K562 (cell line): ENCODE results near the gene SEPTIN1. TPM values are rescaled to one million over a fixed set of nuclear protein-coding genes. Genes with fewer than 3 reads are reported as not detected.

Experiments used
- ATF1 ChIP-seq, 2 experiments: fragments of 450-650 bp in 1 of 2; IDR thresholded peaks; 2 replicates each; pipeline ENCODE4 v1.6.1; 2016; ENCODE audit warnings: missing compliant biosample characterization in 1 of 2, missing genetic modification characterization in 1 of 2
- CBFB ChIP-seq: sonication (generic); formaldehyde crosslinking; IDR thresholded peaks from 2 replicates; pipeline ENCODE4 v1.4.0; 2020; ENCODE audit warnings: mild to moderate bottlenecking, missing genetic modification reagents
- CREM ChIP-seq: IDR thresholded peaks from 2 replicates; pipeline ENCODE4 v1.6.1; 2014; ENCODE audit warnings: antibody characterized with exemption, low read depth
- FOXM1 ChIP-seq, 2 experiments: fragments of 450-650 bp in 1 of 2; sonication (generic) in 1 of 2; formaldehyde crosslinking in 1 of 2; IDR thresholded peaks; 2 replicates each; pipeline versions ENCODE4 v1.6.1 to v1.9.0; 2017 to 2022; ENCODE audit warnings: low read depth in 2 of 2, mild to moderate bottlenecking in 2 of 2, missing genetic modification reagents in 1 of 2, moderate library complexity in 1 of 2
- GATA2 ChIP-seq: sonication (generic); formaldehyde crosslinking; IDR thresholded peaks from 2 replicates; pipeline ENCODE4 v1.4.0; 2020; ENCODE audit warnings: mild to moderate bottlenecking, missing genetic modification reagents
- JUNB ChIP-seq: fragments of 450-650 bp; formaldehyde crosslinking; conservative IDR thresholded peaks from 2 replicates; pipeline ENCODE4 v1.4.0; 2020; ENCODE audit warnings: mild to moderate bottlenecking
- KDM2B ChIP-seq: fragments of 250-450 bp; sonication (Bioruptor Pico); IDR thresholded peaks from 2 replicates; pipeline ENCODE4 v1.8.0; 2021; ENCODE audit warnings: mild to moderate bottlenecking, moderate library complexity
- NONO ChIP-seq, 2 experiments: fragments of 200-400 bp in 1 of 2; fragments of 450-650 bp in 1 of 2; formaldehyde crosslinking in 1 of 2; IDR thresholded peaks; 2 replicates each; pipeline ENCODE4 v1.6.1; 2017; ENCODE audit warnings: low read depth in 2 of 2, mild to moderate bottlenecking in 2 of 2, moderate library complexity in 2 of 2, low read length in 1 of 2
- RBM22 ChIP-seq: fragments of 200-400 bp; formaldehyde crosslinking; IDR thresholded peaks from 2 replicates; pipeline ENCODE4 v1.6.1; 2018; ENCODE audit warnings: low read length, low read depth; ENCODE audit not compliant: poor library complexity, severe bottlenecking
- SAFB2 ChIP-seq: fragments of 200-400 bp; formaldehyde crosslinking; IDR thresholded peaks from 2 replicates; pipeline ENCODE4 v1.6.1; 2018; ENCODE audit warnings: borderline replicate concordance, low read length, low read depth, moderate library complexity; ENCODE audit not compliant: severe bottlenecking
- SRSF1 ChIP-seq: fragments of 200-400 bp; formaldehyde crosslinking; IDR thresholded peaks from 2 replicates; pipeline ENCODE4 v1.6.1; 2017; ENCODE audit warnings: mild to moderate bottlenecking, low read depth, low read length, moderate library complexity
- SUPT5H ChIP-seq: fragments of 450-650 bp; IDR thresholded peaks from 2 replicates; pipeline ENCODE4 v1.6.1; 2016
- TARDBP ChIP-seq: fragments of 450-650 bp; IDR thresholded peaks from 2 replicates; pipeline ENCODE4 v1.6.1; 2016
- ZC3H11A ChIP-seq: IDR thresholded peaks from 2 replicates; pipeline ENCODE4 v1.6.1; 2012; ENCODE audit warnings: low read depth, low read length, improper control_type of control experiment
- ZNF134 ChIP-seq: fragments of 250-450 bp; sonication (Bioruptor Pico); conservative IDR thresholded peaks from 2 replicates; pipeline ENCODE4 v1.4.0; 2020
- ZNF23 ChIP-seq: fragments of 250-450 bp; sonication (Bioruptor Pico); IDR thresholded peaks from 2 replicates; pipeline ENCODE4 v1.4.0; 2020; ENCODE audit warnings: mild to moderate bottlenecking
- ZNF407 ChIP-seq: fragments of 450-650 bp; IDR thresholded peaks from 2 replicates; pipeline ENCODE4 v1.6.1; 2016; ENCODE audit warnings: low read depth
- ZNF830 ChIP-seq: fragments of 250-450 bp; sonication (Bioruptor Pico); IDR thresholded peaks from 2 replicates; pipeline ENCODE4 v1.5.0; 2021; ENCODE audit warnings: mild to moderate bottlenecking
- polyA plus RNA-seq, 8 experiments: library from polyadenylated mRNA; depleted of rRNA in 4 of 8; stranded (reverse) in 5 of 8; unstranded in 3 of 8; fragments of >200 nt; fragmentation: Nextera tagmentation in 2 of 8; fragmentation: Illumina TruSeq in 1 of 8; extraction: Ambion mirVana in 2 of 8; extraction: Trizol in 1 of 8; gene quantifications; 2 replicates each; pipeline versions ENCODE4 v1.2.1 to v1.2.3, GENCODE V29; 2011 to 2014; ENCODE audit warnings: inconsistent platforms in 1 of 8, missing spikeins in 1 of 8
- total RNA-seq, 7 experiments: library from RNA; depleted of rRNA in 6 of 7; stranded (reverse); fragments of >200 nt in 6 of 7; fragmentation: Illumina TruSeq in 2 of 7; extraction: Trizol in 2 of 7; gene quantifications; 2 replicates each; pipeline versions ENCODE4 v1.2.1 to v1.2.3, GENCODE V29; 2011 to 2021; ENCODE audit warnings: low replicate concordance in 1 of 7
- TF ChIP-seq, protein P1 (sequence below): fragments of 450-650 bp; formaldehyde crosslinking; IDR thresholded peaks from 2 replicates; pipeline ENCODE4 v1.4.0; 2020; ENCODE audit warnings: mild to moderate bottlenecking, mixed read lengths
- TF ChIP-seq, protein P2 (sequence below): fragments of 250-450 bp; sonication (Bioruptor Pico); IDR thresholded peaks from 2 replicates; pipeline ENCODE4 v1.9.0; 2021; ENCODE audit warnings: mild to moderate bottlenecking

Gene SEPTIN1
- total and polyA plus RNA-seq, 9 of the 15 experiments (the other 6 are each of a cell fraction or from before 2014, with no cell fraction given), result 0.23 to 5.6 (median 1.7) TPM; not detected in 1

DNA sequence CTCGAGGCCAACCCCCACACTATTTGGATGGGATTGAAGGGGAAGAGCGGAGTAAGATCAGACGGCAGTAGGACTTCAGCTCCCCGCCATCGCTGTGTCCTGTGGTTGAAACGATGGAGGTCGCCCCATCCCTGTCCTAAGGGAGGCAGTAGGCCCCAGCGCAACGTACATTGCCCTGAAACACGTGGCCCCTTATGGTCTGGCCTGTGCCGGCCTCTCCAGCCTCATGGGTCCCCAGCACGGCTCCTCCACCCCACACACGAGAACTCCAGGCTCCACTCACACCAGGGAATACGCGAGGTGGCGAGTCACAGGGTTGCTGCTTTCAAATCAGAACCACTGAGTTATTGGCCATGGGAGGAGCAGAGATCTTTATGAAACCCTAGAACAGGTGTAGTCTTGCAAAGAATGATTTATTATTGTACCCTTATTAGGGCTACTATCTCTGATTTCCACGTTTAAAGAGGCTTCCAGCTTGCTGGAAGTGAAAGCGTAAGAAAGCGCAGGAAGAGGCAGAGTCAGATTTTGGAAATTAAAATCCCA, 48.1 kb upstream of the SEPTIN1 start (continued):
- TF ChIP-seq JUNB, result no peak
- TF ChIP-seq SAFB2, result no peak
- TF ChIP-seq CREM, result no peak
- TF ChIP-seq GATA2 (CRISPR knock-in tag), result no peak
- TF ChIP-seq NONO (IDR thresholded peaks at IDR 0.05; ENCODE audit: low read depth in 2 of 2, low read length in 1 of 2), result no peak
- no peak for TF ChIP-seq ZNF830 (CRISPR knock-in tag)
- TF ChIP-seq ZNF407, result no peak
- TF ChIP-seq ZNF23, result no peak
- no peak for TF ChIP-seq SRSF1
- TF ChIP-seq CBFB (CRISPR knock-in tag), result peak; percentile 77; the same call in 1 of the 2 replicates
- TF ChIP-seq FOXM1 (IDR thresholded peaks at IDR 0.05; ENCODE audit: low read depth), result no peak
- 0 out of 2 replicates have a peak, but pooled peaks have one; percentile 27 for TF ChIP-seq FOXM1 (CRISPR knock-in tag; IDR thresholded peaks at IDR 0.05; ENCODE audit: low read depth)
- TF ChIP-seq, protein P1, sequence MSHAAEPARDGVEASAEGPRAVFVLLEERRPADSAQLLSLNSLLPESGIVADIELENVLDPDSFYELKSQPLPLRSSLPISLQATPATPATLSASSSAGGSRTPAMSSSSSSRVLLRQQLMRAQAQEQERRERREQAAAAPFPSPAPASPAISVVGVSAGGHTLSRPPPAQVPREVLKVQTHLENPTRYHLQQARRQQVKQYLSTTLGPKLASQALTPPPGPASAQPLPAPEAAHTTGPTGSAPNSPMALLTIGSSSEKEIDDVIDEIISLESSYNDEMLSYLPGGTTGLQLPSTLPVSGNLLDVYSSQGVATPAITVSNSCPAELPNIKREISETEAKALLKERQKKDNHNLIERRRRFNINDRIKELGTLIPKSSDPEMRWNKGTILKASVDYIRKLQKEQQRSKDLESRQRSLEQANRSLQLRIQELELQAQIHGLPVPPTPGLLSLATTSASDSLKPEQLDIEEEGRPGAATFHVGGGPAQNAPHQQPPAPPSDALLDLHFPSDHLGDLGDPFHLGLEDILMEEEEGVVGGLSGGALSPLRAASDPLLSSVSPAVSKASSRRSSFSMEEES (CRISPR knock-in tag), result no peak
- no peak for TF ChIP-seq ATF1 (CRISPR knock-in tag; IDR thresholded peaks at IDR 0.05)
- peak; percentile 71 for TF ChIP-seq ATF1 (tag; IDR thresholded peaks at IDR 0.05)
- TF ChIP-seq RBM22, result no peak
- TF ChIP-seq SUPT5H, result no peak
- TF ChIP-seq ZC3H11A, result no peak
- TF ChIP-seq, protein P2, sequence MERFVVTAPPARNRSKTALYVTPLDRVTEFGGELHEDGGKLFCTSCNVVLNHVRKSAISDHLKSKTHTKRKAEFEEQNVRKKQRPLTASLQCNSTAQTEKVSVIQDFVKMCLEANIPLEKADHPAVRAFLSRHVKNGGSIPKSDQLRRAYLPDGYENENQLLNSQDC, result no peak
- TF ChIP-seq ZNF134 (CRISPR knock-in tag), result no peak
- TF ChIP-seq TARDBP, result no peak
- no peak for TF ChIP-seq KDM2B
